ENCODE data around the gene B4GALT5.

The B4GALT5 gene

DNA sequence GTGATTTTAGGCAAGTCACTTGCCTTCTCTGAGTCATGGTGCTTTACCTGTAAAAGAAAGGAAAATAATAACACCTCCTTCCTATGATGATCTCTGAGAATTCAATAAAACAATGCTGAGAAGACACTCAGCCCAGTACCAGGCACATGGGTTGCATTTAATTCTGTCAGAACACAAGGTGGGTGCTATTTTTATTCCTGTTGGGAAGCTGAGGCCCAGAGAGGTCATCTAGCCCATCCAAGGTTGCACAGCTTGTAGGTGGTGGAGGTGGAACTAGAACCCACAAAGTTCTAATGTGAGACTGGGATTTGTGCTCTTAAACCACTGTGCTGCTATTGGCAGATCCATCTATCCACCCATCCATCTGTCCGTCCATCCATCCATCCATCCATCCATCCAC lies 106.1 kb downstream of the B4GALT5 start:
- DNase-seq (ENCODE audit: low spot score) = no peak

DNA sequence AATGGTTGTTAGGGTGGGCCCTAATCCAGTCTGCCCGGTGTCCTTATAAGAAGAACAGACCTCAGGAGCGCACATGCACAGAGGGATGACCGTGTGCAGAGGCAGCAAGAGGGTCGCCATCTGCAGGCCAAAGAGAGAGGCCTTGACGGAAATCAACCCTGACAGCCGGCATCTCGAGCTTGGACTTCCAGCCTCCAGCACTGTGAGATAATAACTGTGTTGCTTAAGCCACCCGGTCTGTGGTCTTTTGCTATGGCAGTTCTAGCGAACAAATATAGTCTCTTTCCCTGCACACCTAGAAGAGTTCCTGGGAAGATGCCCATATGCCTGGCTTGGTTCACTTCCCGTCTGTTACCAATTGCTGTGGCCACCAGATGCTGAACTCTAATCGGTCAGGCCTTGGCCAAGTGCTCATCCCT lies 110.5 kb downstream of the B4GALT5 start:
- peak; percentile 85 for DNase-seq (ENCODE audit: low spot score)

DNA sequence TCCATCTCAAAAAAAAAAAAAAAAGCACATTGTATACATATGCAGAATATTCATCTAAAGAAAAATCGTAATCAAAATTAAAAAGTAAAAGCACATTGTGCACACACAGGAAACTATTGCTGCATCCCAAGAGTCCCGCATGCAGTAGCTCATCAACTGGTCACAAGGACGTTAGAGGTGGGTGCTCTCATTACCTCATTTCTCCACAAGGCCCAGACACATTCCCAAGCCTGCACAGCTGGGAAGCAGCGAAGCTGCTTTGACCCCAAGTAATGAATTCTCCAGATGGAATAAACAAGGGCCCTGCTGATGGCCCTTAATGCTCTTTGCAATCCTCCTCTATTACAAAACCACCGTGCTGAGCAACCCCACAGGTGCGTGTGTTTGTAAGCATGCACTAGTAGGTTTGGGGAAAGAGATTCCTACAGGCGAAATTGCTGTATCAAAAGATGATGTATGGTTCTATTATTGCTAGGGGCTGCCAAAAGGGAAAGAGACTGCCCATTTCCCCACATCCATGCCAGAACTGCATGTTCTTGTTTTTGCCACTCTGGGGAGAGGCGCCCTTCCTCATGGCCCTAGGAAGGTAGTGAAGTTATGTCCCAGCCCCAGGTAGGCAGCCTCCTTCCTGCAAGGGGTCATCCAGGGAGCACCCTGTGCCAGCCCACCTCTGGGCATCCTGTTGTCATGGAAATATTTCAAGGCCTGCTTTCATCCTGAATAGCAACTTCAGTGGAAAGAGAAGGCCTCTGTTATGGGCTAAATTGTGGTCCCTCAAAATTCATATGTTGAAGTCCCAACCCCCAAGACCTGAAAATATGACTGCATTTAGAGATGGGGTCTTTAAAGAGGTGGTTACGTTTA lies 111.1 kb downstream of the B4GALT5 start:
- DNase-seq (ENCODE audit: low spot score) = no peak

DNA sequence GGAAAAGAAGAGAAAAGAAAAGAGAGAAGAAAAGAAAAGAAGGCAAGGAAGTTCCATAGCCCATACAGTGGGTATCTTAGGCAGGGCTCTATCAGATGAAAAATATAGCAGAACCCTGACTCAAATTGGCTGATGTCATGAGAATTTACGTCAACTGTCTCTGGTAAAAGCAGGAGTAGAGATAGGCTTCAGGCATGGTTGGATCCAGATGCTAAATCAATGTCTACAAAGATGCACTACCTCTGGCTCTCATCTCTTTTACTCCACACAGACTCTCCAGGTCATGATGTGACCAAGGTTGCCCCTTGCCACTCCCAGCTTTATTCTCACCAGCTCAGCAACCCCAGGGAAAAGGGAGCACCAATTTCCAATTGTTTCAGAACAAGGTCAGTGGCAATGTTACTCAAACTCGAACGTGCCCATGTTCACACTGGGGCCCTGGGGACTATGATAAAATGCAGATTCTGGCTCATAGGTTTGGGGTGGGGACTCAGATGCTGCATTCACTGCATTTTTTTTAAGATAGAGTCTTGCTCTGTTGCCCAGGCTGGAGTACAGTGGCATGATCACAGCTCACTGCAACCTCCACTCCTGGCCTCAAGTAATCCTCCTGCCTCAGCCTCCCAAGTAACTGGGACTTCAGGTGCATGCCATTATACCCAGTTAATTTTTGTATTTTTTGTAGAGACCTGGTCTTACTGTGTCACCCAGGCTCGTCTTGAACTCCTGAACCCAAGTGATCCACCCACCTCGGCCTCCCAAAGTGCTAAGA lies 112.3 kb downstream of the B4GALT5 start:
- DNase-seq (ENCODE audit: low spot score) = peak; percentile 52

DNA sequence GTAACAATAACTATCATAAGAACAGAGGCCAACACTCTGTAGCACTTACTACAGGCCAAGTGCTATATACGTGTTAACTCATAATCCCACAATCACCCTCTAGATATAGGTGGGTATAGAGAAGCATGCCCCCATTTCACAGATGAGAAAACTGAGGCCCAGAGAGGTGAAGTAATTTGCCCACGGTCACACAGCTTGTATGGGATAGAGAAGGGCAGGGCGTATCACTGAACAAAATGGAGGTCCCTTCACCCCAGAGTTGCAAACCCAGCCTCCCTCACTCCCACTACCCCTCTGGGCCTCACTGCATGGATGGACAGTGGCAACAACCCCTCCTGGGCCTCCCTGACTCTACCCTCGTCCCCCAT lies 113.9 kb downstream of the B4GALT5 start:
- DNase-seq (ENCODE audit: low spot score) = no peak

DNA sequence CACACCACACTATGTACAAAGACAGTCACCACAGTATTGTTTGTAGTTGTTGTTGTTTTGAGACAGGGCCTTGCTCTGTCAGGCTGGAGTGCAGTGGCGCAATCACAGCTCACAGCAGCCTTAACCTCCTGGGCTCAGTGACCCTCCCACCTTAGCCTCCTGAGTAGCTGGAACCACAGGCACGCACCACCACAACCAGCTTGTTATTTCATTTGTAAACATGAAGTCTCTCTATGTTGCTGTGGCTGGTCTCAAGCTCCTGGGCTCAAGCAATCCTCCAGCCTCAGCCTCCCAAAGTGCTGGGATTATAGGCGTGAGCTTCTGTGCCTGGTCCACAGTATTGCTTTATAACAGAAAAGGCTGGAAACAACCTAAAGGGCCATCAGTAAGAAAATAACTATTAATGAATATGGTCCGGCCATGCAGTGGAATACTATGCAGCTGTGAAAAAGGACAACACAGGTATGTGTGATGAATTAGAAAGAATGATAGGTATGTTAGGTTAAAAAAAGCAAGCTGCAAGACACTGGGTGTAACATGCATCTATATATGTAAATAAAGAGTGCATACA lies 115.8 kb downstream of the B4GALT5 start:
- DNase-seq (ENCODE audit: low spot score) = no peak

DNA sequence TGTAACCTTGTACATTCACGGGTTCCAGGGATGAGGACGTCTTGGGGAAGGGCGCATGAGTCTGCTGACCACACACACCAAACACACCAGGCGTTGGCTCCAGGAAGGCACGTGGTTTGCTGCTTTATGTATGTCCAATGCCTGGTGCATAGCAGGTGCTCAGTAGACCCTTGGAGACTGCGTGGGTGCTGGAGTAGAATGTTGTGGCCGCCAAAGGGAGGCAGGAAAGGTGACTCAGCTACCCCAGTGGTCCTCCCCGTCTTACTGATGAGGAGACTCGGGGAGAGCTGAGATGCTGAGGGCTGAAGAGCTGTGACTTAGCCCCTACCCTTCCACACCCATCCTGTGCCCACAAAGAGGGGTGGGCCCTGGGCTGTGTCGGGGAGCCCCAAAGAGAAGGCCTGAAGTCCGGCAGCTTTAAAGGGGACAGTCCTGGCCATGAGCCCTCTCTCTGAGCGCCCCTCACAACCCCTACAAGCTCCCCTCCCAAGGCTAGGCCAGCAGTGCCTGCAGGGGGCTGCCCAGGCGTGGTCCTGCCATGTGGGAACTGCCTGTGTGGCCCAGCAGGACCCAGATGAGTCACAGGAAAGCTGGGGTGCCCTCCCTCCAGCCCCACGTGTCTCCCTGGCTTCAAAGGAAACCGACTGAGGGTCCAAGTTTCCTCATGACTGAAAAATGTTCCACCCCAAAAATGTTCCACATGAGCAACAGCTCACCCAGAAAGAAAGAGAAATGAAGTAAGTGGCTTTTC lies 117.7 kb downstream of the B4GALT5 start:
- DNase-seq (ENCODE audit: low spot score) = no peak

DNA sequence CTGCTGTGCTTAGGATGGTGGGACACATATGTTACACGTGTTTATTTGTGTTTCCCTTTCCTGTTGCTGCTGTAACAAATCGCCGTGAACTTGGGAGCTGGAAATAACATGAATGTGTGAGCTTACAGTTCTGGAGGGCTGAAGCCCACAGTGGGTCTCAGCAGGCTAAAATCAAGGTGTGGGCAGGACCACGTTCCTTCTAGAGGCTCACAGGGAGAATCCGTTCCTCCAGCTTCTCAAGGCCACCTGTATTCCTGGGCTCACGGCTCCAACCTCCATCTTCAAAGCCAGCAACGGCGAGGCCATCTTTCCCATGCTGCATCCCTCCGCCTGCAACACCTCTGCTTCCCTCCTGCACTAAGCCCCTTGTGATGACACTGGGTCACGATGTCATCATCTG lies 118.3 kb downstream of the B4GALT5 start:
- DNase-seq (ENCODE audit: low spot score) = no peak

DNA sequence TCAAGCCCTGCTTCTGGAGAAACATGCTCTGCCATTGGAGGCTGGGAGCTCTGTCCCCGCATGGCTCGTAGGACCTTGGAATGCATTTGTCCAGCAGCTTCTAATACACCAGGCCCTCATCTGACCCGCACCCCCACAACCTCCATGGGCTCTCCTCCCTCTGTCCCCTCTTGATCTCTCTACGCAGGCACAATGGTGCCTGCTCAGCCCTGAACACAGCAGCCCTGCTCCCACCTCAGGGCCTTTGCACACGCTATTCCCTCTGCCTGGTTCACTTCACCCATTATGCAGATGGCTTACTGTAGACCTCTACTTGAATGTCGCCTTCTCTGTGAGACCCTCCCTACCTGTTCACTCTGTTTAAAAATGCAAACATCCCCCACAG lies 118.8 kb downstream of the B4GALT5 start:
- no peak for DNase-seq (ENCODE audit: low spot score)

DNA sequence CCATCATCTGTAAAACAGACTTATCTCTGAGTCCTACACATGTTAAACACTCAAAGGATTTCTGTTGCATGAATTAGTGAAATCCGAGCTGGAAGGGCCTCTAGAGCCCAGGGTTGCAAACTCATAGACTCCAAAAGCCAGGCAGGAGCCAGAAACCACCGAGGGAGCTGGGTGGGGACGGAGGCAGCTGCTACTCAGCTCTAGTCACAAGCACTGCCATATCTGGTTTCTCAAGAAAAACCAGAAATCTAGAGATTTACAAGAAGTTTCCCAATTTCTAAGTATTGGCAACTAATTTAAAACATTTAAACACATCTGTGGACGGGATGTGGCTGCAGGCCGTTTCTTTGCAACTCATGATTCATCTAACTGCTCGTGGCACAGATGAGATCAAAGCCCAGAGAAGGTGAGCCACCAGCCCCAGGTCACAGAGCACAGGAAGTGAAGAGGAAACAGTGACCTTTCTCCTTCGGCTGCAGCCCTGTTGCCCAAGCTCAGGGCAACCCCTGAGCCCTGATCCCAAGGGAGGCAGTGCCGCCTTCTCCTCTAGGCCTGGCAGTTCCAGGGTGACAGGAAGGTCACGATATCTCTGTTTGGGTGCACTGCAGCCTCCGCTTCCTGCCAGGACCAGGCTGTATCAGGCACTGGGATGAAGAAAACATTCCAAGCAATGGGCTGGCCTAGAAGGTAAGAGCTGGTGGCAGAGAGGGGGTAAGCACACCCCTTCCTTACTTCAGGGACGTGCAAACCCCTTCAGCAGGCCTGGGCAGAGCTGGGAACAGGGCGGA lies 119.3 kb downstream of the B4GALT5 start:
- DNase-seq (ENCODE audit: low spot score) = no peak

DNA sequence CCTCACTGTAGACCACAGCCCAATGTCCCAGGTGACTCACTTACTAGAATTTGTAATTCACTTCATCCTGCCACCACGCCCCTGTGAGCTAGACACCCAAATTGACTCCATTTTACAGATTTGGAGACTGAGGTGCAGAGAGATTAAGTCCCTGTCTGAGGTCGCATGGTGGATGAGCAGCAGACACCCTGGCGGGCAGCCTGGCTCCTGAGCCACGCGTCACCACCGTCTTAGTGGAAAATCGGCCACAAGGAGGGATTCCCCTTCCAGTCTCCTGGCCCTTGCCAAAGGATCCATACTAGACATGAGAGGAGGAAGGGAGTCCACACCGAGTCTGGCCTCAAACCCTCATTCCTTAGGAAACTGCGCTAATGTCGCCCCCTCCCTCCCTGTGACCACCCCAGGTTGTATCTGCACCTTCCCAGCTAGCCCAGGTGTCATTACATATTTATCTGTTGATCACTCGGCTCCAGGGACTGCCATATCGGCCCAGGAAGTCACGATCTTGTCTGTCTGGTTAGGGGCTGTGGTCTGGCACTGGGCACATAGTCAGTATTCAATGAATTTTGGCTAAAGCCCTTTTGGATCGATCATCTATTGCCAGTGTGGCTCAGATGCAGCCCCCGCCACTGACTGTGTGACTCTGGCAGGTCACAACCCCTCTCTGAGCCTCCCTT lies 120.1 kb downstream of the B4GALT5 start:
- DNase-seq (ENCODE audit: low spot score) = no peak

DNA sequence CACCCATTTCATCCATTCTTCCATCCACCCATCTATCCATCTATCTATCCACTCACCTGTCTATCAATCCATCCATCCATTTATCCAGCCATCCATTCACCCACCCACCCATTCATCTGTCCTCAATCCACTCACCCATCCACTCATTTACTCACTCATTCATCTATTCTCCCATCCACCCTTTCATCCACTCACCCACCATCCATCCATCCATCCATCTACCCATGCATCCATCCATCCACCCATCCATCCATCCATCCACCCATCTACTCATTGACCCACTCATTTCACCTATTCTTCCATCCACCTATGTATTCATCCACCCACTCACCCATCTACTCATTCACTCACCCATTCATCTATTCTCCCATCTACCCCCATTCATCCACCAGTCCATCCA lies 121.6 kb downstream of the B4GALT5 start:
- no peak for DNase-seq (ENCODE audit: low spot score)

DNA sequence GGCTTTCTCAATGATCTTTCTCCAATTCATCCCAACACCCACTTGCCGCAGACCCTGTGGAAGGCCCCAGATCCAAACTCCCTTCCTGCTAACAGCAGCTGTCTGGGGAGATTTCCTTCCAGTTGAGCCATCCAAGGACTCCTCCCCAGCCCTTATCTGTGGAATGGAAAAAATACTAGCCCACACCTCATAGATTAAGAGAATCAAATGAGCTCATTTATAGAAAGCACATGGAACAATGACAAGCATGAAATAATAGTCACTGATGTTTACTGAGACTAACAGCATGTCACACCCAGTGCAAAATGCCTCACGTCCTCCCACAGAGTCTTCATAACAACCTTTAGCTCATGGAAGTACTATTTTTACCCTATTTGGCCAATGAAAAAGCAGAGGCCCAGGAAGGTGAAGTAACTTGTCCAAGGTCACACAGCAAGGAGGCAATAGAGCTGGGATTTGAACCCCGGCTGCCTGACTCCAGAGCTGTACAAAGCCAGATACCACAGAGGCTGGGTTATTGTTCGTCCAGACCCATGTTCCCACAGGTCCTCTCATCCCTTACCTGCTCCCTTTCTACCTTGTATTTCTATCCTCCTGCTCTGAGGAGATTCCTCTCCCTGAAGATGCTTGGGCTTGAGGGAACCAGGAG lies 122.3 kb downstream of the B4GALT5 start:
- DNase-seq (ENCODE audit: low spot score) = no peak

DNA sequence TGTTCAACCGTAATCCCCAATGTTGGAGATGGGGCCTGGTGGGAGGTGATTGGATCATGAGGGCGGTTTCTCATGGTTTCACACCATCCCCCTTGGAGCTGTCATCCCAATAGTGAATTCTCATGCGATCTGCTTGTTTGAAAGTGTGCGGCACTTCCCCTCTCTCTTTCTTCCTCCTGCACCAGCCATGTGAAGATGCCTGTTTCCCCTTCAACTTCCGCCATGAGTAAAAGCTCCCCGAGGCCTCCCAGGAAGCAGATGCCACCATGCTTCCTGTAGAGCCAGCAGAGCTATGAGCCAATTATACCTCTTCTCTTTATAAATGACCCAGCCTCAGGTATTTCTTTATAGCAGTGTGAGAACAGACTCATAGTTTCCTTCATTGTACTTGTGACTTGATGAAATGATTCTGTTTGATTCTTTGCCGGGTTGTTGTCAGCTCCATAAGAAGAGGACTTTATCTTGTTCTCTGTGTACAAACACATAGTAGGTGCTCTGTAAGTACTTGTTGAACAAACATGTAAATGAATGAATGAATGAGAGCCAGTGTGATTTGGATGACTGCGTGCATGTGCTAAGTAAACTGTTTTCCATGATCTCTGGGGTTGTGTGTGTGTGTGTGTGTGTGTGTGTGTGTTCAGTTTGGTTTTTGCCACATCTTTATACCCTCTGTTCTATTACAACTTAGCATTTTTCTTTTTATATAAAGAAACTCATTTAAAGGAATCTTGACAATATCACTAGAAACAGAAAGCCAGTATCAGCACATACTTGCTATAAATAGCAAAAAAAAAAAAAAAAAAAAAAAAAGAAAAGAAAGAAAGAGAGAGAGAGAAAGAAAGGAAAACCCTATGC lies 123.3 kb downstream of the B4GALT5 start:
- DNase-seq (ENCODE audit: low spot score) = no peak

DNA sequence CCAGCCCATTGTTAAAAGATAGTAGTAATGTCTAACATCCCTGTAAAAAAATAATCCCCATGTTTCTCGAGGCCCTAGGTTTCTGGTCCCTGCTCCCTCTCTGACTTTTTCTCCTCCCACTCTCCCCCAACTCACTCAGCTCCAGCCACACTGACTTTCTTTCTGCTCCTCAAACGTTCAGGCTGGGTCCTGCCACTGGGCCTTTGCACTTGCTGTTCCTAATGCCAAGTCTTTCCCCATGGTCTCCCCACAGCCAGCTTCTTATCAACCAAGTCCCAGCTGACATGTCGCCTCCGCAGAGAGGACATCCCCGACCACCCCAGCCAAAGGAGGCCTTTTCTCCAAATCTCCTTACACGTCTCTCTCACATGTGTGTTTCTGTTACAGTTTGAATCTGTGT lies 123.9 kb downstream of the B4GALT5 start:
- no peak for DNase-seq (ENCODE audit: low spot score)

DNA sequence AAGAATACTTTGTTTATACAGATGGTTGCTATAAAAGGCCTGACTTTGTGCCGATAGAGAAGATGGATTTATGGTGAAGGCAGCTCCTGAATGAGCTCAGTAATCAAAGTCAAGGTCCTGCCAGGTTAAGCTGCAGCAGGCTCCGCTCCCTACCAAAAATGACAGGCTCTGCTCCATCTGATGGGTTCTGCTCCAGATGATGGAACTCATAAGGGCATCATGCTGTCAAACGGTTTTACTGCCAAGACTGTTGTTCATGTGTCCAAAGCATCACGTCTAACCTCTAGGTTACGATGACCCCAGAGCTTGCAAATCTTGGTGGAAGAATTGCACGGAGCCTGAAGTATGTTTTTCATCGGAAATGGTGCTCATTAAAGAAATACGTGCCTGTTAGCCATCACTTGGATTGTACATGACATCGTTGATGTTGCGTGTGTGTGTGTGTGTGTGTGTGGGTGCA lies 126.5 kb downstream of the B4GALT5 start:
- no peak for DNase-seq (ENCODE audit: low spot score)

DNA sequence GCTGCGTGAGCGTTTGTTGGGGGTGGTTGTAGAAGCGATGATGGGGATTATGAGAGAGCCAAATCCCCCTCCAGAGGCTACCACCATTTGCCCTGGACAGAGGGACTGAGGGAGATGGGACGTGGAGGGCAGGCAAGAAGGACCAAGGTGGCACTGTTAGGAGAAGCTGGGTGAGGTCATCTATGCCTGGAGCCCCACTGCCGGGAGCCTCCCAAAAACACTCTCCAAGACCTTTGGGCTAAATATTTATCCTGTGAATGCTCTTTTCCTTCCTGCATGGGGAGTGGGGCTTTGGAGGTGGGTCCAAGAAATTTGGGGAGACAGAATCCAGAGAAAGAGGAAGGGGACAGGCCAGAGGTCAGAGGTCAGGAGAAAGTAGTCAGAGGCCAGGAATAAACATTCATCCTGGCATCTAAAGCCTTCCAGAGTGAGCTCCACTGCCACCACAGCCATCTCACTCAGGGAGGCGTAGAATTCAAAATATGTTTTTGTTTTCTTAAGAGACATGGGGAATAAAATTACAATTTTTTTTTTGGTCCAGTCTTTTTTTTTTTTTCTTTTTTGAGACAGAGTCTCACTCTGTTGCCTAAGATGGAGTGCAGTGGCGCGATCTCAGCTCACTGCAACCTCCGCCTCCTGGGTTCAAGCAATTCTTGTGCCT lies 128.0 kb downstream of the B4GALT5 start:
- DNase-seq (ENCODE audit: low spot score) = no peak
